Testis (tissue), 3 donors: ENCODE data around the gene SMIM1. TPM values are rescaled to one million over a fixed set of nuclear protein-coding genes. Genes with fewer than 3 reads are reported as not detected.

Source experiments
- DNase-seq: peaks from one replicate; pipeline ENCODE4 v3.0.0-alpha.2; 2019
- H3K27ac ChIP-seq, 2 donors: fragments of 200-600 bp; sonication (generic); one replicate each; pipeline ENCODE4 v1.5.1; 2019
- H3K27me3 ChIP-seq: fragments of 200-600 bp; sonication (generic); one replicate; pipeline ENCODE4 v1.5.1; 2019
- H3K36me3 ChIP-seq: fragments of 200-600 bp; sonication (generic); one replicate; pipeline ENCODE4 v1.5.1; 2017; ENCODE audit warnings: low read depth; ENCODE audit errors: missing control alignments
- H3K4me1 ChIP-seq: fragments of 200-600 bp; sonication (generic); one replicate; pipeline ENCODE4 v1.5.1; 2019
- H3K4me3 ChIP-seq, 2 donors: fragments of 200-600 bp; sonication (generic); one replicate each; pipeline ENCODE4 v1.5.1; 2017 to 2019
- H3K9me3 ChIP-seq: fragments of 200-600 bp; sonication (generic); one replicate; pipeline ENCODE4 v1.5.1; 2017
- POLR2A ChIP-seq: fragments of 450-650 bp; IDR thresholded peaks from one replicate; pipeline ENCODE4 v1.6.1; 2017; ENCODE audit warnings: antibody characterized with exemption, mild to moderate bottlenecking, moderate library complexity
- WGBS, 2 donors: methylation state at CpG; one replicate each; pipeline ENCODE4 v1.1.5; 2018; 5-methylcytosine and 5-hydroxymethylcytosine counted together
- intact Hi-C: fragments of 100-400 bp; cut with DNase I; formaldehyde crosslinking; loops from one replicate; pipeline ENCODE4 v1.15.1; 2023; ENCODE audit warnings: low total_unique reads
- polyA plus RNA-seq: library from polyadenylated mRNA; stranded (reverse); fragments of 350-450 nt; fragmentation: Illumina TruSeq; extraction: RNeasy Lipid Tissue Mini Kit (QIAGEN cat#74804); gene quantifications from one replicate; pipeline ENCODE4 v1.2.3, GENCODE V29; 2014; ENCODE audit warnings: low read depth, low replicate concordance; ENCODE audit not compliant: insufficient read depth
- total RNA-seq, 2 donors: library from RNA; depleted of rRNA; stranded (reverse); fragments of >200 nt; gene quantifications; one replicate each; pipeline ENCODE4 v1.2.3, GENCODE V29; 2016
- TF ChIP-seq, protein P1 (sequence below), 3 experiments: fragments of 450-650 bp in 2 of 3; fragments of 200-600 bp in 1 of 3; sonication (generic) in 1 of 3; IDR thresholded peaks; one replicate each; pipeline ENCODE4 v1.5.1; 2016 to 2019; ENCODE audit warnings: antibody characterized with exemption in 3 of 3, mild to moderate bottlenecking in 2 of 3, moderate library complexity in 1 of 3

The SMIM1 gene
- total and polyA plus RNA-seq, 3 donors from 2014 or later: 92.9 to 213 (median 205) TPM

DNA sequence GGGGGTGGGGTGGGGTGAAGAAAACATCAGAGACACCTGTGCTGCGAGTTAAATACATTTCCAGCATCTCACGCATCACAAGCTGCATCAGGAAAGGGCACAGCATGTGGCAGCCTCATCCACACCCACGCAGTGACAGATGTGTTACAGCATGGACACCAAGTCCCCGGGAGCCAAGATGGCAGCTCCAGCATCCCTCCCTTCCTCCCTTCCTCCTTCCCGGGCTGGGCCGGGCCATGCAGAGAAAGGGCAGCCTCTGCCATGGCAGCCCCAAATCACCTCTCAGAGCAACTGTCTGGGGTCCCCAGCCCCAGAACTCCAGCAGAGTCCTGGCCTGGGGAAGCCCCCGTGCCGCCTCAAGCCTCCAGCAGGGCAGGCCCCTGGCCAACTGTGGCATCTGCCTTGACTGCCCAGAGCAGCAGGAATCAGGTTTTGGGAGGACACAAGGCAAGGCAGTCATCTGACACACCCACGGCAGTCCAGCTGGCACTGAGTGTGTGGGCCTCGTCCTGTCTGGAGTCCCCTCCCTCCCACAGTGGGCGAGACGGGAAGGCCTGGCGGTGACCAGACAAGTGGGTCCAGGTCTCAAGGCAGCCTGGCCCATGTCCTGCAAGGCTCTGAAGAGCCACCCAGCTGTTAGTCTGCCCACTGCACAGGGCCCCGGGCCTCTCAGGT lies 6.2 kb downstream of the SMIM1 start:
- no peaks in the 10 kb centered on the region for H3K27me3 ChIP-seq
- WGBS, 2 donors: 78 to 79% methylated on average over 10 to 14 of the region's 14 CpGs
- H3K4me1 ChIP-seq: peaks cover 25% of the 10 kb centered on the region
- no peaks in the 10 kb centered on the region for H3K36me3 ChIP-seq
- no peak for TF ChIP-seq POLR2A
- TF ChIP-seq, protein P1, sequence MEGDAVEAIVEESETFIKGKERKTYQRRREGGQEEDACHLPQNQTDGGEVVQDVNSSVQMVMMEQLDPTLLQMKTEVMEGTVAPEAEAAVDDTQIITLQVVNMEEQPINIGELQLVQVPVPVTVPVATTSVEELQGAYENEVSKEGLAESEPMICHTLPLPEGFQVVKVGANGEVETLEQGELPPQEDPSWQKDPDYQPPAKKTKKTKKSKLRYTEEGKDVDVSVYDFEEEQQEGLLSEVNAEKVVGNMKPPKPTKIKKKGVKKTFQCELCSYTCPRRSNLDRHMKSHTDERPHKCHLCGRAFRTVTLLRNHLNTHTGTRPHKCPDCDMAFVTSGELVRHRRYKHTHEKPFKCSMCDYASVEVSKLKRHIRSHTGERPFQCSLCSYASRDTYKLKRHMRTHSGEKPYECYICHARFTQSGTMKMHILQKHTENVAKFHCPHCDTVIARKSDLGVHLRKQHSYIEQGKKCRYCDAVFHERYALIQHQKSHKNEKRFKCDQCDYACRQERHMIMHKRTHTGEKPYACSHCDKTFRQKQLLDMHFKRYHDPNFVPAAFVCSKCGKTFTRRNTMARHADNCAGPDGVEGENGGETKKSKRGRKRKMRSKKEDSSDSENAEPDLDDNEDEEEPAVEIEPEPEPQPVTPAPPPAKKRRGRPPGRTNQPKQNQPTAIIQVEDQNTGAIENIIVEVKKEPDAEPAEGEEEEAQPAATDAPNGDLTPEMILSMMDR (IDR thresholded peaks at IDR 0.05): no peak
- DNase-seq: no peak
- no peaks in the 10 kb centered on the region for H3K9me3 ChIP-seq
- no peak overlapping the region for H3K4me3 ChIP-seq
- no peak overlapping the region for H3K27ac ChIP-seq
- intact Hi-C loops: no loop called here

DNA sequence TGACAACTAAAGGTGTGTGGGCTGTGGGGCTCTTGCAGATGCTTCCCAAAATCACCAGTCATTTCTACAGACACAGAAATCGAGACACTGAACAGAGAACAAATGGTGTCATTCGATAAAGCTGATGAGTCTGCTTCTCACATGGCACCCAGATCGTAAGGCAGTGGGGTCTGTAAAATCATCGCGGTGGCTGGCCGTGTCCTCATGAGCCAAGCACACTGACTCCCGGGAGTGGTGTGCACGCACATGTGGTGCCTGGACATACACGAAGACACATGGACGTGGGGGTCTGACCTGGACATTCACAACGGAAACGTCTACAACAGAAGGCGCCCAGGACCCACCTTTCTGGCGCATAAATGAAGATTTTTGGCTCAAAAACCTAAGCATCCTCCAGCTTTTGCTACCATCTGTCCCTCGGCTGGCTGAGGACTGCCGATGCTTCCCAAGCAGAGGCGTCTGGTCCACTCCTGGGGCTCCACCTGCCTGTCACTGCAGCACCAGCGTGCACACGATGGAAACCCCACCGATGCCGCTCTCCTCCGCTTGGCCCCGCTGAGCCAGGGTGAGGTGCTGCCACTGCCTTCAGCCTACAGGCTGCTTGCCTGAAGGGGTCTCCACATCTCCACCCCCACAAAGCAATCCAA lies 6.8 kb downstream of the SMIM1 start:
- no peak overlapping the region for H3K27ac ChIP-seq
- TF ChIP-seq, protein P1 (IDR thresholded peaks at IDR 0.05): no peak
- no peak for TF ChIP-seq POLR2A
- 90 to 92% methylated on average over 16 to 23 of the region's 23 CpGs for WGBS, 2 donors
- no peak for DNase-seq
- no peaks in the 10 kb centered on the region for H3K27me3 ChIP-seq
- no peaks in the 10 kb centered on the region for H3K9me3 ChIP-seq
- no peaks in the 10 kb centered on the region for H3K36me3 ChIP-seq
- H3K4me3 ChIP-seq: no peak overlapping the region
- intact Hi-C loops: no loop called here
- peaks cover 25% of the 10 kb centered on the region for H3K4me1 ChIP-seq

DNA sequence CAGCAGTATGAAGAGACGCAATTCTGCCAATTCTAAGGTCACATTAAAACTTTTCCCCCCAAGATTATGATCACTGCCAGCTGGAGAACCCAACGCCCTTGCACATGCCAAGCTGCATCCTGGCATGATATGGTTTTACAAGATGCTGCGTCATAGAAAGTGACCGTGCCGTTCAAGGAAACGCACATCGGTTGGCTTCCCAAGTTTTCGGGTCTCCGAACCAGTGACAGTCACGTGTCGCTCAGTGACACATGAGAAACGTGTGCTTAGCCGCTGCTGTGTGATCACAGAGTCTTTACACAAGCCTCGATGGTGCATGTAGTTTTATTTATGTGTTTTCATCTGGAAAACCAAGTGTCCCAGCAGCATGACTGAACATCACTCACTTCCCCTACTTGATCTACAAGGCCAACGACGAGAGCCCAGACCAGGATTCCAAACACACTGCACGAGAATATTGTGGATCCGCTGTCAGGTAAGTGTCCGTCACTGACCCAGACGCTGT lies 7.4 kb downstream of the SMIM1 start:
- intact Hi-C loops: no loop called here
- TF ChIP-seq, protein P1 (IDR thresholded peaks at IDR 0.05): no peak
- no peak for TF ChIP-seq POLR2A
- WGBS, 2 donors: 93 to 96% methylated on average over 20 of the region's 20 CpGs
- Histone ChIP-seq H3K4me3 (no peak overlapping the region), H3K36me3 (no peaks in the 10 kb centered on the region), H3K9me3 (no peaks in the 10 kb centered on the region), H3K4me1 (peaks cover 19% of the 10 kb centered on the region), H3K27me3 (no peaks in the 10 kb centered on the region), H3K27ac (no peak overlapping the region)
- DNase-seq: no peak

DNA sequence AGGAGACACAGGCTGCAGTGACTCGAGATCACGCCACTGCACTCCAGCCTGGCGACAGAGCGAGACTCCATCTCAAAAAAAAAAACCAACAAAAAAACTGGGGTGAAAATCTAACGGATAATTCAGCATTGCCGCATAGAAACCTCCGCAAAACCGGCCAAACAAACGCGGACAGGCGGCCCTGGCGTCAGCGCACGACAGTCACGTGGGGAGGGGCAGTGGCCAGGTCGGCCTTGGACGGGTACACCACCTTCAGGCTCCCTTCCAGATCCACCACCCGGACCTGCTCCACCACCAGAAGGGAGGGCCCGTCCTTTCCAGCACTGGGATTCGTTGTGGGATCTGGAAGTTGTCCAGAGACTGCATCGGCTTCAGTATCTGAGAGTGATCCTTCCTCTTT lies 8.4 kb downstream of the SMIM1 start:
- no peak overlapping the region for H3K27ac ChIP-seq
- H3K27me3 ChIP-seq: no peaks in the 10 kb centered on the region
- peaks cover 10% of the 10 kb centered on the region for H3K4me1 ChIP-seq
- WGBS, 2 donors: 89 to 90% methylated on average over 21 of the region's 21 CpGs
- intact Hi-C loops: no loop called here
- H3K4me3 ChIP-seq: no peak overlapping the region
- H3K36me3 ChIP-seq: no peaks in the 10 kb centered on the region
- DNase-seq: no peak
- H3K9me3 ChIP-seq: no peaks in the 10 kb centered on the region
- TF ChIP-seq POLR2A: no peak
- TF ChIP-seq, protein P1 (IDR thresholded peaks at IDR 0.05): no peak
